ENCODE measurements around the gene SEMA5A. TPM values are rescaled to one million over a fixed set of nuclear protein-coding genes. Genes with fewer than 3 reads are reported as not detected.

SEMA5A gene
- total RNA-seq, 4 donors from 2014 or later = 15.0 to 81.0 (median 52.9) TPM

- Histone ChIP-seq H3K36me3 (no peaks in the 10 kb centered on the region), H3K4me1 (peaks cover 0 to 4% (median 0%) of the 10 kb centered on the region in 4 donors), H3K4me3 (no peak overlapping the region), H3K27ac (no peak overlapping the region), H3K9me3 (no peaks in the 10 kb centered on the region), H3K27me3 (no peaks in the 10 kb centered on the region)
- in situ Hi-C loops (cut with MboI; ENCODE audit: low pct_ligation_motif_present in 1 of 4, low pct_unique_long_range_greater_than_20kb in 1 of 4, low sequenced_read_pairs in 3 of 4) = no loop called here
- TF ChIP-seq POLR2A (IDR thresholded peaks at IDR 0.05) (no peak), POLR2AphosphoS5 (IDR thresholded peaks at IDR 0.05) (no peak), EP300 (IDR thresholded peaks at IDR 0.05; ENCODE audit: low read depth) (no peak)
- TF ChIP-seq, protein P1, sequence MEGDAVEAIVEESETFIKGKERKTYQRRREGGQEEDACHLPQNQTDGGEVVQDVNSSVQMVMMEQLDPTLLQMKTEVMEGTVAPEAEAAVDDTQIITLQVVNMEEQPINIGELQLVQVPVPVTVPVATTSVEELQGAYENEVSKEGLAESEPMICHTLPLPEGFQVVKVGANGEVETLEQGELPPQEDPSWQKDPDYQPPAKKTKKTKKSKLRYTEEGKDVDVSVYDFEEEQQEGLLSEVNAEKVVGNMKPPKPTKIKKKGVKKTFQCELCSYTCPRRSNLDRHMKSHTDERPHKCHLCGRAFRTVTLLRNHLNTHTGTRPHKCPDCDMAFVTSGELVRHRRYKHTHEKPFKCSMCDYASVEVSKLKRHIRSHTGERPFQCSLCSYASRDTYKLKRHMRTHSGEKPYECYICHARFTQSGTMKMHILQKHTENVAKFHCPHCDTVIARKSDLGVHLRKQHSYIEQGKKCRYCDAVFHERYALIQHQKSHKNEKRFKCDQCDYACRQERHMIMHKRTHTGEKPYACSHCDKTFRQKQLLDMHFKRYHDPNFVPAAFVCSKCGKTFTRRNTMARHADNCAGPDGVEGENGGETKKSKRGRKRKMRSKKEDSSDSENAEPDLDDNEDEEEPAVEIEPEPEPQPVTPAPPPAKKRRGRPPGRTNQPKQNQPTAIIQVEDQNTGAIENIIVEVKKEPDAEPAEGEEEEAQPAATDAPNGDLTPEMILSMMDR (IDR thresholded peaks at IDR 0.05) = no peak
- intact Hi-C loops (cut with DNase I; ENCODE audit: low total_unique reads) = no loop called here
- WGBS, 2 donors (ENCODE audit: low coverage in 1 of 2) = 93 to 100% methylated on average over 1 to 4 of the region's 4 CpGs
- no peak for DNase-seq
Observed at GRCh38 chr5:9269014-9269413, 276.9 kb downstream of the SEMA5A start.

- in situ Hi-C loops (cut with MboI; ENCODE audit: low pct_ligation_motif_present in 1 of 4, low pct_unique_long_range_greater_than_20kb in 1 of 4, low sequenced_read_pairs in 3 of 4) (no loop called here), intact Hi-C loops (cut with DNase I; ENCODE audit: low total_unique reads) (no loop called here)
- no peak overlapping the region for H3K4me3 ChIP-seq
- H3K27ac ChIP-seq = no peak overlapping the region
- no peaks in the 10 kb centered on the region for H3K36me3 ChIP-seq
- no peak for TF ChIP-seq POLR2A (IDR thresholded peaks at IDR 0.05)
- peaks cover 0 to 4% (median 0%) of the 10 kb centered on the region in 4 donors for H3K4me1 ChIP-seq
- 50 to 66% methylated on average over 3 of the region's 3 CpGs for WGBS, 2 donors (ENCODE audit: low coverage in 1 of 2)
- H3K27me3 ChIP-seq = no peaks in the 10 kb centered on the region
- no peaks in the 10 kb centered on the region for H3K9me3 ChIP-seq
- DNase-seq = no peak
Observed at GRCh38 chr5:9268226-9268625, 277.6 kb downstream of the SEMA5A start.

- H3K4me1 ChIP-seq = peaks cover 0 to 4% (median 0%) of the 10 kb centered on the region in 4 donors
- no peak for TF ChIP-seq POLR2A (IDR thresholded peaks at IDR 0.05)
- TF ChIP-seq POLR2AphosphoS5 (IDR thresholded peaks at IDR 0.05) = no peak
- no peak for TF ChIP-seq EP300 (IDR thresholded peaks at IDR 0.05; ENCODE audit: low read depth)
- TF ChIP-seq, protein P1 (IDR thresholded peaks at IDR 0.05) = no peak
- H3K27ac ChIP-seq = peak overlapping the region in 2 of 4 donors; percentile 16 to 25
- intact Hi-C loops (cut with DNase I; ENCODE audit: low total_unique reads) (no loop called here), in situ Hi-C loops (cut with MboI; ENCODE audit: low pct_ligation_motif_present in 1 of 4, low pct_unique_long_range_greater_than_20kb in 1 of 4, low sequenced_read_pairs in 3 of 4) (no loop called here)
- H3K27me3 ChIP-seq = no peaks in the 10 kb centered on the region
- no peaks in the 10 kb centered on the region for H3K9me3 ChIP-seq
- WGBS, 2 donors (ENCODE audit: low coverage in 1 of 2) = 68 to 74% methylated on average over 16 to 17 of the region's 17 CpGs
- no peak overlapping the region for H3K4me3 ChIP-seq
- no peak for DNase-seq
- H3K36me3 ChIP-seq = no peaks in the 10 kb centered on the region
Observed at GRCh38 chr5:9265441-9266287, 280.2 kb downstream of the SEMA5A start.

DNA sequence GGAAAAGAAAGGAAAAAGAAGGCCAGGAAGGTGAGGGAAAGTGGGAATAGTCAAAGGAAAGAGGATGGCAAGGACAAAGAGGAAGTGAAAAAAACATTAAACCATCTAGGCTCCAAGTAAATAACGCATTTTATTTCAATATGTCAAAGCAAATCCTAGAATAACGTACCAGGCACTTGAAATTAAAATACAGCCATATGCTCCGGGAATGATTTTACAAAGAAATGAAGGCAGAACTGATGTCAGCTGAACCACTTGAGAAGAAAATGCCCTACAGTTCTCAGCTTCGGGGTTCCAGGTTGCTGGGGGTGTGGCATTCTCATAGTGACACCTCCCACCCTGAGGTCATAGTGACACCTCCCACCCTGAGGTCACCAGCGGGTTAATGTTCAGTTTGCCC, 281.6 kb downstream of the SEMA5A start:
- H3K27ac ChIP-seq = no peak overlapping the region
- in situ Hi-C loops (cut with MboI; ENCODE audit: low pct_ligation_motif_present in 1 of 4, low pct_unique_long_range_greater_than_20kb in 1 of 4, low sequenced_read_pairs in 3 of 4) = no loop called here
- 84 to 90% methylated on average over 4 to 5 of the region's 5 CpGs for WGBS, 2 donors (ENCODE audit: low coverage in 1 of 2)

More for the DNA sequence above, 281.6 kb downstream of the SEMA5A start:
- no peak for TF ChIP-seq POLR2AphosphoS5 (IDR thresholded peaks at IDR 0.05)
- TF ChIP-seq, protein P1 (IDR thresholded peaks at IDR 0.05) = no peak
- TF ChIP-seq POLR2A (IDR thresholded peaks at IDR 0.05) = no peak
- TF ChIP-seq EP300 (IDR thresholded peaks at IDR 0.05; ENCODE audit: low read depth) = no peak
- peaks cover 0 to 4% (median 0%) of the 10 kb centered on the region in 4 donors for H3K4me1 ChIP-seq
- no peaks in the 10 kb centered on the region for H3K27me3 ChIP-seq
- H3K36me3 ChIP-seq = no peaks in the 10 kb centered on the region
- DNase-seq = no peak
- H3K4me3 ChIP-seq = no peak overlapping the region
- intact Hi-C loops (cut with DNase I; ENCODE audit: low total_unique reads) = no loop called here
- H3K9me3 ChIP-seq = no peaks in the 10 kb centered on the region
